Hematopoietic multipotent progenitor cell (in vitro differentiated cells): ENCODE results near the gene SYCN. TPM values are rescaled to one million over a fixed set of nuclear protein-coding genes. Genes with fewer than 3 reads are reported as not detected.
"Not testable (repeated sequence)": the region's sequence is repeated elsewhere in the genome, so short reads cannot be mapped to it uniquely, and the experiment has no call there.

Experiments used
- DNase-seq, 3 donors: peaks; one replicate each; pipeline ENCODE4 v3.0.0-alpha.2; 2011 to 2015; ENCODE audit warnings: low read depth in 2 of 3, low spot score in 2 of 3
- total RNA-seq: library from RNA; depleted of rRNA; stranded (reverse); fragments of >200 nt; gene quantifications from one replicate; pipeline ENCODE4 v1.2.3, GENCODE V29; 2012

The SYCN gene
- total RNA-seq, 1 donor: not detected

DNA sequence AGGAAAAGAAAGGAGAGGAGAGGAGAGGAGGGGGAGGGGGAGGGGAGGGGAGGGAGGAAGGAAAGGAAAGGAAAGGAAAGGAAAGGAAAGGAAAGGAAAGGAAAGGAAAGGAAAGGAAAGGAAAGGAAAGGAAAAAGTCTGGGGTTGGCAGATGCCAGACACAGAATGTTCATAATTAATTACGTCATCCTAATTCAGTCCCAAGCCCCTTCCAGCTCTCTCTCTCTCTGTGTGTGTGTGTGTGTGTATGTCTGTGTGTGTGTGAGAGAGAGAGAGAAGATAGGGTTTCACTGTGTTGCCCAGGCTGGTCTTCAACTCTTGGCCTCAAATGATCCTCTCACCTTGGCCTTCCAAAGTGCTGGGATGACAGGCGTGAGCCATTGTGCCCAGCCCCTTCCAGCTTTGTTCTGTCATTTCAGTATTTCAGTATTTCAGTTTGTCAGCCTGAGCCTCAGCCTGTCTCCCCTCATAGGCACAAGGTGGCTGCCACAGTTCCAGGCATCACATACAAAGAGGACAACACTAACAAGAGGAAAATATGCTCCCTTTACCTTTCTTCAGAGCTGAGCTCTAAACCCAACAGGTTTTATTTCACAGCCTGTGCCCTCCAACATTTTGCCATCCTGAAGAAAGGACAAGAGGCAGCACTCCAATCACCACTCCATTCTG lies 26.2 kb upstream of the SYCN start:
- DNase-seq: no peak

DNA sequence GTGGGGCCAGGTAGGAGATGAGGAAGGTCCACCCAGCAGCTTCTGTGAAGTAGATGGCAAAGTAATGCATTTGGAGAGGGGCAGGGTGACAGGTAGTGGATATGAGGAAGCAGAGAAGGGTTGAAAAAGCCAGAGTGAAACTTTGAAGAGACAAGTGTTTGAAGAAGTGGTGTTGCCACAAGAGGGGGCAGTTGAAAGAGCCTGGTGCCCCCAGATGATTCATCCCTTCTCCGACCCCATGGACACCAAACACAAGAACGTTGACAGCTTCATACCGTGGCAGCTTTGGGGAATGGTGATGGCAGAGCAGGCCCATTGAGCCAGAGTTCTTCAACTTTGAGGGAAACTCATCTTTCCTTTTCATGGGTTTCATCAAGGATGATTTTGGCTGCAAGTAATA lies 20.8 kb upstream of the SYCN start:
- peak in 2 of 3 donors; percentile 67 to 80 for DNase-seq

DNA sequence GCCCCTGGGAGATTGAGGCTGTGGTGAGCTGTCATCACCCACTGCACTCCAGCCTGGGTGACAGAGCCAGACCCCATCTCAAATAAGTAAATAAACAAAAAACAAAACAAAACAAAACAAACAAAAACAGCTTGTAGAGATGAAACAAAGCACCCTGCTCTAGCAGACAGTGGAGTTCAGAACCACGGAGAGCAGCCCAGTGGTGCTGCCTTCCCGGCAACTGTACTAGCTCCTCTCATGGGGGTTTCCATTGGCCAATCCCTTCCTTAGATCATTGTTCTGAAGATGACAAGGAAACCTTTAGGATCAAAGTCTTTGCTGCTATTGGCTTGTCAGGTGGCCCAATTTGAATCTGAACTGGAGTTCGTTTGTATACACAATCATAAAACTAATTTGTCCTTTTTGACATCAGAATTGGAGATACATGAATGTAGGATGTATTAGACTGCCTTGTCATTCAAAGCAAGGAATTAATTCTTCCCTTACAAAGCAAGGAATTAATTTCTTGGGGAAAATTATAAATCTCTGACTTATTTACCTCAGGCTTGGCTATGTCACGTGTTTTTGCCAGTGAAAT lies 19.7 kb upstream of the SYCN start:
- DNase-seq: peak in 2 of 3 donors; percentile 37 to 63

DNA sequence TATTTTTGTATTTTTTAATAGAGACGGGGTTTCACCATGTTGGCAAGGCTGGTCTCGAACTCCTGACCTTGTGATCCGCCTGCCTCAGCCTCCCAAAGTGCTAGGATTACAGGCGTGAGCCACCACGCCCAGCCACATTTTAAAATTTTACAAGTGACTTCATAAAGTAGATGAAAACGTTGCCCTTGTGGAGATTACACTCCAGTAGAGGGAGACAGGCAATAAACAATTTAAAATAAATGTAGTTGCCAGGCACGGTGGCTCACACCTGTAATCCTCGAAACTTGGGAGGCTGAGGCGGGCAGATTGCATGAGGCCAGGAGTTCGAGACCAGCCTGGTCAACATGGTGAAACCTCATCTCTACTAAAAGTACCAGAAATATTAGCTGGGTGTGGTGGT lies 15.0 kb upstream of the SYCN start:
- DNase-seq: peak in 1 of 3 donors; percentile 23

DNA sequence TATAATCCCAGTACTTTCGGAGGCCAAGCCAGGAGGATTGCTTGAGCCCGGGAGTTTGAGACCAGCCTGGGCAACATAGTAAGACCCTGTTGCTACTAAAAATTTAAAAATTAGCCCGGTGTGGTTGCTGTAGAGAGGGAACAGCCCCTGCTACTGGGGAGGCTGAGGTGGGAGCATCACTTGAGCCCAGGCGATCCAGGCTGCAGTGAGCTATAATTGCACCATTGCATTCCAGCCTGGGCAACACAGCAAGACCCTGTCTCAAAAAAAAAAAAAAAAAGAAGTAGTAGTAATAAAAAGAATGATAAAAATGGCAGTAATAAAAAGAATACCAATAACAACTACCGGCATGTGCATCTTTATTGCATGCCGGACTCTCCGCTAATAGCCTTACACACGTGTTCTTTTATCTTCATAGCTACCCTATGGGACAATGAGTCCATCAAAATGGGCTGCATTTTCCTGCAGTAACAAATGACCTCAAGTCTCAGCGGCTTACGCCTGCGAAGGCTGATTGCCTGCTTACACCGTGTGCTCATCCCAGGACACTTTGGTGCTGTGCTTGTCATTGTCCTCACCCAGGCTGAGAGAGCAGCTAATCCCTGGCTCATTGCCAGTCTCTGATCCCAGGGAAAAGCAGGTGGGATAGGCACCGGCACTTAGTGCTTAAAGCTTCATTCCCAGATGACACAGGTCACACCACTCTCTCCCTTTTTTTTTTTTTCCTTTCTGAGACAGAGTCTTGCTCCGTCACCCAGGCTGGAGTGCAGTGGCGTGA lies 14.4 kb upstream of the SYCN start:
- no peak for DNase-seq

DNA sequence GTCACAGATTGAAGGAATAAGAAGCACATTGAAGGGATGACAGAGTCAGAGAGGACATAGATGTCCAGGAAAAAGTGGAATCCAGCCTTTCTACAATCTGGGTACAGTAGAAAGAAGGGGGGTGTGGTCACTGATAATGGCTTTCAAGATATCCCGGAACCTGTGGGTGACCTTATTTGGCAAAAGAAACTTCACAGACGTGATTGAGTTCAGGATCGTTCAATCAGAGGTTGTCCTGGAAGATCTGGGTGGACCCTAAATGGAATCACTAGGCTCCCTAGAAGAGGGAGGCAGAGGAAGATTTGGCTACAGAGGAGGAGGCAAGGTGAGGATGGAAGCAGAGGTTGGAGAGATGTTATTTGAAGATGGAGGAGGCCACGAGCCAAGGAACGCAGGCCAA lies 13.0 kb upstream of the SYCN start:
- no peak for DNase-seq

DNA sequence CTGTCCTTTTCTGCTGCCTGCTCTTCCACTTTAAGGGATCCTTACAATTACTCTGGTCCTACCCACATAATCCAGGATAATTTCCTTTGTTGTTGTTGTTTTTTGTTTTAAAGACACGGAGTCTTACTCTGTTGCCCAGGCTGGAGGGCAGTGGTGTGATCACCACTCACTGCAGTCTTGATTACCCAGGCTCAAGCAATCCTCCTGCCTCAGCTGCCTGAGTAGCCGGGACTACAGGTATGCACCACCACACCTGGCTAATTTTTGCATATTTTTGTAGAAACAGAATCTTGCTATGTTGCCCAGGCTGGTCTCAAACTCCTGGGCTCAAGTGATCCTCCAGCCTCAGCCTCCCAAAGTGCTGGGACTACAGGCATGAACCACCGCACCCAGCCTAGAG lies 11.3 kb upstream of the SYCN start:
- DNase-seq: not testable (repeated sequence)

DNA sequence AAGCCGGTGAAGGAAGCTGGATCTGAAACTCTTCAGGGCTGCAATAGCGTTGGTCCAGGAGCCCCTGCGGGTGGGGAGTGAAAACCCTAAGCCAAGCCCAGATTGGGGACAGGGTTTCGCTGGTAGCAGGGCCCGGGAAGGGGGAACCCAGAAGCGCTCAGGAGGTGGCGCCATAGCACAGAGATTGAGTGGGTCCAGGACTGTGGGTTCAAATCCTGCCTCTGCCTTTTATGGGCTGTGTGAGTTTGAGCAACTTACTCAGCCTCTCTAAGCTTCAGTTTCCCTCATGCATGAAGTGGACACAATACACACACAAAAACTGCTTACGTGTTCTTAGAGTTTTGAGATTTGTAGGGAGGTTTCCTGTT lies 8.3 kb upstream of the SYCN start:
- peak in 2 of 3 donors; percentile 29 to 61 for DNase-seq

DNA sequence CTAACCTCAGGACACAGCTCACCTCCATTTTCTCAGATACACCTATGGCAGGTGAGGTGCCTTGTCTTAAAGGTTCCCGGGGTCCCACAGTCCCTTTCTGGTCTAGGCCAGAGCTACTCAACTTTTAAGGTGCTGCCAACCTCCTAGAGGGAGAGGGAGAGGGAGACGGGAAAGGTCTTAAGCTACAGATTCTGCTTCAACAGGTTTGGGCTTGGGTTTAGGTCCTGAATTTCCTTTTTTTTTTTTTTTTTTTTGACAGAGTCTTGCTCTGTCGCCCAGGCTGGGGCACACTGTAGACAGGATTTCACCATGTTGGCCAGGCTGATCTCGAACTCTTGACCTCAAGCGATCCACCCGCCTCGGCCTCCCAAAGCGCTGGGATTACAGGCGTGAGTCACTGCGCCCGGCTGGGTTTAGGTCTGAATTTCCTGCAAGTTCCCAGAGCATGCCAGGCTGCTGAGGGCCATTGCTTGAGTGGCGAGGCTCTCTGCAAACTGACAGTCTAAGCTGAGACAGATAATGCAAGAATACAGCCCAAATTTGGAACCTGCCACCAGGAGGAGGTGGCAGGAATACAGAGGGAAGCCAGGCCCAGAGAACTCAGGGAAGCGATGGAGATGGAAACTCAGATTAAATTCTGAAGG lies 7.8 kb upstream of the SYCN start:
- no peak for DNase-seq

DNA sequence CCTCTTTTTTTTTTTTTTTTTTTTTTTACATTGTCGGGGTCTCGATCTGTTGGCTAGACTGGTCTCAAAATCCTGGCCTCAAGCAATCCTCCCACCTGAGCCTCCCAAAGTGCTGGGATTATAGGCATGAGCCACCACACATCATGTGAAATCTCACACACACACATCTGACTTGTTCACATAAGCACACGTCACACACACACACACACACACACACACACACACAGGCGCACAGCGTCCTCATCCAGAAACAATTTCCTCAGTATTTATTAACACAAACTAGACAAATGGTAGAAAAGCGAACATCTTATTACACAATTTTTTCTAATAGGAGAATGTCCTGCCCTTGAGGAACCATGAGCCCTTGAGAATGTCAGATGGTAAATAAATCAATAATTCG lies 5.1 kb upstream of the SYCN start:
- no peak for DNase-seq

DNA sequence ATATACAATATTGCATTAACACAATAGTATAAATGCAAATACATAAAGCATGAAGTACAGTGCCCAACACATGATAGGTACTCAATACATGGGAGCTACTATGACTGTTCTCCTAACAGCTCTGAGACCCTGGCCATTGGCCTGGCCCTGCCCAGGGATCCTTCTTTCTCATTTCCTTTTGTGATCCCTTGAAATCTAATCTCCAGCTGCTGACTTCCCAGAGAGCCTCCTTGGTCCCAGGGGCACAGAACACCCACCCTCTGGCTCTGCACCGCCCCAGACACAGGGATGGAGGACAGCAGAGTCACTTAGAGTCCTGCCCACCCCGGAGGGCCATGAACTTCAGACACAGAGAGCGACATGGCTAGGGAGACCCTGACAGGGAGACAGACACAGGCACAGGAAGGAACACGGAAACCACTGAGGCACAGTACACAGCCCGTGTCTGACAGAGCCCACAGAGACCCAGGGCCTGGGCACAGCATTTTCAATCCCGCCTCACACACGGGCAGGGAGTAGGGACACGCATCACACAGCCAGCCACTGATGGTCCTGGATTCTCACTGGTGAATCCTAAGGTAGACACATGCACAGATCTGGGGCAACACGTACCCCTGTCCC lies 4.2 kb upstream of the SYCN start:
- DNase-seq: no peak

DNA sequence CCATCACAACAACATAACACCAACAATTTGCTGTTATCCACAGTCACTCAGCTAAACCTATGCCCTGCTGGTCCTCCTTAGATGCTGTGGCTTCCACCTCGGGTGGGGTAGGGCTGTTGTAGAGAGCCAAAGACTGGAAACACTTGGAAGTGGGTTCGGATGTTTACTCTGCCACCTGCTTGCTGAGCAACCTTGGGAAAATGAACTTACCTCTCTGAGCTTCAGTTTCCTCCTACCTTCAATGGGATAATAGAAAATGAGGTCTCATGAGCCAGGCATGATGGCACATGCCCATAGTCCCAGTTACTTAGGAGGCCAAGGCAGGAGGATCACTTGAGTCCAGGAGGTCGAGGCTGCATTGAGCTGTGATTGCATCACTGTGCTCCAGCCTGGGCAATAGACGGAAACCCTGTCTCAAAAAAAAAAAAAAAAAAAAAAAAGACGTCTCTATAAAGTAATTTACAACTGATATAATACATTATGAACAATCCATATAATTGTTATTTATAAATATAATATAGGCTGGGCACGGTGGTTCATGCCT lies 3.3 kb upstream of the SYCN start:
- DNase-seq: no peak

DNA sequence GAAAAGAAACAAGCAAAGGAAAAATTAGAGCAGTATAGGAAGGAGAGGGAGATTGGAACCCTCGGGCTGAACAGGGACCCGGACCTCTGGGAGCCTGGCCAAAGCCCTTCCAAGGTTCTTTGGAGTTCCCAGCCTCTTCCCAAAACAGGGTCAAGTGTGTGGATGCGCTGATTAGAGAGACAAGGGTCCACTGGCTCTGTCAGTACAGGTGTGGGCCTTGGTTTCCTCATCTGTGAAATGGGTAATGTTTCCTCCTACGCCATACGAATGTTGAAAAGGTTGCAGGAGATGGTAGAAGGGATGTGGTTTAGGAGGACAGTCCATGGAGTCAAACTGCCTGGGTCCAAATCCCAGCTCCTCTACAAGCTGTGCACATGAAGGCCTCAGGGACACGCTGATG lies 2.1 kb upstream of the SYCN start:
- DNase-seq: no peak

DNA sequence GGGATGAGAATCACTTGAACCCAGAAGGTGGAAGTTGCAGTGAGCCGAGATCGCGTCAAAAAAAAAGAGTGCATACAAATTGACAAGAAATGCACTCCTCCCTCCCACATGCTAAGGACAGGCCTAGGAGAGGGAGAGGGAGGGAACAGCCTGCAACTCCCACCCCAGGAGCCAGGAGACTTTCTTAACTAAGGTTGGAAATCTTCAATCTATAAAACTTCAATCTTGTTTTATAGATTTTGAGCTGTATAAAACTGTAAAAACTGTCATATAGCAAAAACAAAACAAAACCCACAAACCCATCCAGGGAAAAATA lies 1.3 kb upstream of the SYCN start:
- no peak for DNase-seq

DNA sequence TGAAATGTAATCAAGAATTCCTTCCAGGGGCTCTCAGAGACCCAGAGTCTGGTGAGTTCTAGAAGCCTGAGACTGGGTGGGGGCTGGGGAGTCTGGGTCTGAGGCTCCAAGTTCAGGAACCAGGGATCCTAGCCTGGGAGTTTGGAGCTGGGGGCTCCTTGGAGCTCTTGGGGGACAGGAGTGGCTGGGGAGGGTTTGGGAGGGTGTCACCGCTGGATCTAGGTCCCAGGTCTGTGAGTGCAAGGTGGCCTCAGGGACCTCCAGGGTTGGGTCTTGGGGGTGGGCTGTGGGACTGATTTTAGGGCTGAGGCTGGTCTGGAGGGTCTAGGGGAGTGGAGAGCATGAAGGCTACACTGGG lies 1.1 kb downstream of the SYCN start:
- no peak for DNase-seq

DNA sequence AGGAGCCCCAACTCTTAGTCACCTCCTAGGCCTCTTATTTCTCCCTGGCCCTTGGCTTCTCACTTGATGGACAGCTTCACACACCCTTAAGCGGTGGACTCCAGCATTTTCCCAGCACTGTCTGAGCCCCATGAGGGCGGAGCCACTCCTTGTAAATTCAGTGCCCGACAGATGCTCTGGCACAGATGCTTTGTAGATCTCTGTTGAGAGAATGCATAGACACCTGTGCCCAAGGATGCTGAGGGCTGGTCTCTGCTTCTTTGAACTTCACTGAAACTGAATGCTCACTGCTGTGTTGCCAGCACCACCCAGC lies 3.3 kb downstream of the SYCN start:
- DNase-seq: no peak

DNA sequence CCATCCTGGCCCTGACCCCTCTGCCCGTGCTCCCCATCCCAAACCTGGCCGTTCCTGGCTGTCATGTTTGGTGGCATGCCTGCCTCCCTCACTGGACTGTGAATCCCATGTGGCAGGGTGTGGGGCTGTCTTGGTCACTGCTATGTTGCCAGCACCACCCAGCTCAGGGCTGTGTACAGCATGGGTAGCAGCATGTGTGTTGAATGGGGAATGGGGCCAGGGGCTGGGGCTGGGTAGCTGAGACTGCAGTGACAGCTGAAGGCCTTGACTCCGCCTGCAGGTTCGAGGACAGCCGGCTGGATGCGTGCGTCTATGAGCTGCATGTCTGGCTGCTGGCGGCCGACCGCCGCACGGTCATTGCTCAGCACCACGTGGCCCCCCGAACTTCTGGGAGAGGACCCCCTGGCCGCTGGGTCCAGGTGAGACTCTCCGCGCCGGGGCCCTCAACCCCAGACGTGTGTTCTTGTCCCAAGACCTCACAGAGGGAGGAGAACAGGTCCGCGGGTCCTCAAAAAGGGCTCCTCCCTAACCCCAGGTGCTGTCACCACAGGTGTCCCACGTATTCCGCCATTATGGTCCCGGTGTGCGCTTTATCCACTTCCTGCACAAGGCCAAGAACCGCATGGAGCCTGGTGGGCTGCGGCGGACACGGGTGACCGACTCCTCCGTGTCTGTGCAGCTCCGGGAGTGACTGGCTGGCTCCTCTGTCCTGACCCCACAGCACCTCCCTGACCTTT lies 3.8 kb downstream of the SYCN start:
- DNase-seq: no peak

DNA sequence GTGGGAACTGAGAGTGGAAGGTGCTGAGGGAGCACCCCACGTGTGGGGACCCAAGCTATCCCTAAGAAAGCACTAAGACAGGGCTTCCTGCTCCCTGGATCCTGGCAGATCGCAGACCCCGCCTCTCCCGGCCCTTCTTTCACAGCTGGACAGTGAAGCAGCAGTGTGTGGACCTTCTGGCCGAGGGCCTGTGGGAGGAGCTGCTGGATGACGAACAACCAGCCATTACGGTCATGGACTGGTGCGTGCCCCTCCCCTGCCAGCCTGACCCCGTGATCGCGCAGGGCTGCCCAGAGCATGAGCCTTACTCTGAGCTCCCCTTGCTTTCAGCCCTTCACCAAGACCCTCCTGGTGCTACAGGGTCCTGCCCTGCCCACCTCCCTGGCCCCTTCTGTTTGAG lies 5.0 kb downstream of the SYCN start:
- DNase-seq: no peak

DNA sequence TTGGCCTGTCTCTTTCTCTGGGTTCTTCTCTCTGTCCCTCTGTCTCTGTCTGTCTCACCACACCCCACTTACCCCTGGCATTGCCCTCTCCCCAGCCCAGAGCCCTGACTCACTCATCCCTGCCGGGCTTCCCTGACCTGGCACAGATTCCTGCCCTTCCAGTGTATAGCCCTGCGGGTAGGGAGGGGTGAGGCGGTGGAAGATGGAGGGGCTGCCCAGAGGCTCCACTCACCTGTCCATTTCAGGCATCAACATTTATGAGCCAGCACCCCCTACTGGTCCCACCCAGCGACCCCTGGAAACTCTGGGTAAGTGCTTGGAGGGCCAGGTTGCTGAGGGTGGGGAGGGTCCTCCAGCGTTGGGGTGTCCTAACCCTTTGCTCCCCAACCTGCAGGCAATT lies 6.3 kb downstream of the SYCN start:
- DNase-seq: no peak

DNA sequence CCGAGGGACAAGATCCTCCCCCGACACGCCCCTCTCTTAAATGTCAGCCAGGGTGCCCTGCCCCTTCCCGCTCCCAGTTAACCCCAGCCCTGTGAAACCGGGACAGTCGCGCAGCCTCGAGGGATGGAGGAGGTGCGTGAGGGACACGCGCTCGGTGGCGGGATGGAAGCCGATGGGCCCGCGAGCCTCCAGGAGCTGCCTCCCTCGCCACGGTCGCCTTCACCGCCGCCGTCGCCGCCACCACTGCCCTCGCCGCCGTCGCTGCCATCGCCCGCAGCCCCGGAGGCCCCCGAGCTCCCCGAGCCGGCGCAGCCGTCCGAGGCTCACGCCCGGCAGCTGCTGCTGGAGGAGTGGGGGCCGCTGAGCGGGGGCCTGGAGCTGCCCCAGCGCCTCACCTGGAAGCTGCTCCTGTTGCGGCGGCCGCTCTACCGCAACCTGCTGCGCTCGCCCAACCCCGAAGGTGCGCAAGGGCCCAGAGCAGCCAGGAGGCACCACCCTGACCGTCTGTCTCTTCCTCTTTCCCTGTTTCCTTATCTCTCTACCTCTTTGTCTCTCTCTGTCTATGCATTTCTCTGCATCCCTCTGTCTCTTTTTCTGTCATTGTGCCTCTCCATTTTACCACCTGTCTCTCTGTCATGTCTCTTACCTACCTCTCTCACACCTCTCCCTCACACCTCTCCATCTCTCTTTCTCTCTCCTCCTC lies 7.1 kb downstream of the SYCN start, which contains the start of gene NCCRP1:
NCCRP1 (plus strand) TSS at position 105 of the 703 bp plus-strand sequence; CDS start at position 124, 19 bp downstream.
- DNase-seq: no peak
